Central memory CD4-positive, alpha-beta T cell (primary cell): ENCODE measurements around the gene PCDHB16.
"Not testable (repeated sequence)": the region's sequence is repeated elsewhere in the genome, so short reads cannot be mapped to it uniquely, and the experiment has no call there.

ENCODE experiments used
- DNase-seq: peaks from one replicate; pipeline ENCODE4 v3.0.0; 2022

The PCDHB16 gene

GRCh38 chr5:141184117-141184855 lies 2.1 kb downstream of the PCDHB16 start:
- not testable (repeated sequence) for DNase-seq

GRCh38 chr5:141186897-141187512 lies 4.8 kb downstream of the PCDHB16 start, which contains the start of gene PCDHB9:
Gene PCDHB9 (plus strand): TSS chr5:141187161. CDS start chr5:141187319, 158 bp downstream.
- no peak for DNase-seq

GRCh38 chr5:141188682-141189081 lies 6.5 kb downstream of the PCDHB16 start:
- not testable (repeated sequence) for DNase-seq

- not testable (repeated sequence) for DNase-seq
These were observed 6.9 kb downstream of the PCDHB16 start for GRCh38 chr5:141189131-141189530.

GRCh38 chr5:141192110-141192725 lies 10.0 kb downstream of the PCDHB16 start, which contains the start of gene PCDHB10:
Gene PCDHB10 (plus strand): TSS chr5:141192353. CDS start chr5:141192553, 200 bp downstream.
- DNase-seq, result no peak

GRCh38 chr5:141194332-141194731 lies 12.1 kb downstream of the PCDHB16 start:
- not testable (repeated sequence) for DNase-seq

- no peak for DNase-seq
These were observed 14.2 kb downstream of the PCDHB16 start for GRCh38 chr5:141196363-141196762.

- DNase-seq, result no peak
These were observed 17.4 kb downstream of the PCDHB16 start, which contains the start of gene PCDHB11 for GRCh38 chr5:141199359-141200235. Gene PCDHB11 (plus strand): TSS chr5:141199627. CDS start chr5:141199775, 148 bp downstream.

GRCh38 chr5:141201126-141201525 lies 18.9 kb downstream of the PCDHB16 start:
- not testable (repeated sequence) for DNase-seq

GRCh38 chr5:141201646-141202045 lies 19.5 kb downstream of the PCDHB16 start:
- DNase-seq, result not testable (repeated sequence)

GRCh38 chr5:141208478-141208877 lies 26.3 kb downstream of the PCDHB16 start, which contains the start of gene PCDHB12:
Gene PCDHB12 (plus strand): TSS chr5:141208719. CDS start chr5:141208908, 189 bp downstream.
- no peak for DNase-seq

- not testable (repeated sequence) for DNase-seq
These were observed 28.1 kb downstream of the PCDHB16 start for GRCh38 chr5:141210281-141210680.

- DNase-seq, result not testable (repeated sequence)
These were observed 28.7 kb downstream of the PCDHB16 start for GRCh38 chr5:141210849-141211248.

GRCh38 chr5:141213656-141214339 lies 31.6 kb downstream of the PCDHB16 start, which contains the start of gene PCDHB13:
Gene PCDHB13 (plus strand): TSS chr5:141213919. CDS start chr5:141214124, 205 bp downstream.
- DNase-seq, result not testable (repeated sequence)

- not testable (repeated sequence) for DNase-seq
These were observed 32.4 kb downstream of the PCDHB16 start for GRCh38 chr5:141214583-141214982.

GRCh38 chr5:141215504-141215903 lies 33.3 kb downstream of the PCDHB16 start:
- not testable (repeated sequence) for DNase-seq

GRCh38 chr5:141216035-141216434 lies 33.8 kb downstream of the PCDHB16 start:
- DNase-seq, result not testable (repeated sequence)

GRCh38 chr5:141223112-141223783 lies 41.1 kb downstream of the PCDHB16 start, which contains the start of gene PCDHB14:
Gene PCDHB14 (plus strand): TSS chr5:141223343. CDS start chr5:141223506, 163 bp downstream.
- DNase-seq, result no peak

- DNase-seq, result not testable (repeated sequence)
These were observed 42.7 kb downstream of the PCDHB16 start for GRCh38 chr5:141224844-141225243.

GRCh38 chr5:141225421-141225820 lies 43.2 kb downstream of the PCDHB16 start:
- not testable (repeated sequence) for DNase-seq
